ENCODE measurements around the gene SLC9A3.
"Not testable (repeated sequence)": the region's sequence is repeated elsewhere in the genome, so short reads cannot be mapped to it uniquely, and the experiment has no call there.

The SLC9A3 gene

GRCh38 chr5:488744-489688, 35.2 kb downstream of the SLC9A3 start:
- no peak for DNase-seq

GRCh38 chr5:488241-488640, 36.0 kb downstream of the SLC9A3 start:
- DNase-seq, result no peak

- not testable (repeated sequence) for DNase-seq
These were observed 37.7 kb downstream of the SLC9A3 start for GRCh38 chr5:486597-486996.

GRCh38 chr5:485946-486491, 38.2 kb downstream of the SLC9A3 start:
- DNase-seq, result no peak

GRCh38 chr5:485113-485945, 38.9 kb downstream of the SLC9A3 start:
- DNase-seq, result no peak

- no peak for DNase-seq
These were observed 39.7 kb downstream of the SLC9A3 start for GRCh38 chr5:484556-484955.

GRCh38 chr5:483434-484140, 40.7 kb downstream of the SLC9A3 start:
- DNase-seq, result no peak

GRCh38 chr5:483011-483410, 41.2 kb downstream of the SLC9A3 start:
- DNase-seq, result no peak

- DNase-seq, result no peak
These were observed 41.7 kb downstream of the SLC9A3 start for GRCh38 chr5:482506-482905.

GRCh38 chr5:482021-482420, 42.2 kb downstream of the SLC9A3 start:
- DNase-seq, result no peak

- DNase-seq, result no peak
These were observed 42.9 kb downstream of the SLC9A3 start for GRCh38 chr5:481347-481746.

- no peak for DNase-seq
These were observed 44.5 kb downstream of the SLC9A3 start for GRCh38 chr5:479566-480319.

- DNase-seq, result no peak
These were observed 45.2 kb downstream of the SLC9A3 start for GRCh38 chr5:478982-479535.

- DNase-seq, result no peak
These were observed 45.8 kb downstream of the SLC9A3 start for GRCh38 chr5:478369-478981.

GRCh38 chr5:477871-478270, 46.4 kb downstream of the SLC9A3 start:
- no peak for DNase-seq

GRCh38 chr5:477247-477646, 47.0 kb downstream of the SLC9A3 start:
- no peak for DNase-seq

- no peak for DNase-seq
These were observed 47.5 kb downstream of the SLC9A3 start for GRCh38 chr5:476814-477175.

GRCh38 chr5:476102-476813, 48.0 kb downstream of the SLC9A3 start:
- DNase-seq, result no peak

GRCh38 chr5:475704-476101, 48.5 kb downstream of the SLC9A3 start:
- no peak for DNase-seq

- DNase-seq, result no peak
These were observed 49.2 kb downstream of the SLC9A3 start for GRCh38 chr5:474840-475661.
